ENCODE data around the gene TNRC6B.

The TNRC6B gene

DNA sequence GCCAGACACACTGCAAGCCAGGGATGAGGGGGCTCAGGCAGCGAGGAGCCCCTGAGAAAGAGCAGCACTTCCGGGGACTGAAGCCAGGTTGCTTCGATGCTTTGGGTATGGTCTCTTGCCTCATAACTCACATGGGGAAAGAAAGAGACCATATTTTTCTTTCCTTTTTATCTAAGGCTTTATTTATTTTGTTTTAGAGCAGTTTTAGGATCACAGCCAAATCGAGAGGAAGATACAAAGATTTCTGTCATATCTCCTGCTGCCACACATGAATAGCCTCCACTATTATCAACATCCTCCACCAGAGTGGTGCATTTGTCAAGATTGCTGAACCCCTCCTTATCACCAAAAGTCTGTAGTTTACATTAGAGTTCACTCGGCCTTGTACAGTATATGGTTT, 144.3 kb downstream of the TNRC6B start:
- TF ChIP-seq MYC (IDR thresholded peaks at IDR 0.05; ENCODE audit: low read depth, low read length): no peak
- TF ChIP-seq POLR2A (IDR thresholded peaks at IDR 0.05; ENCODE audit: extremely low read depth, insufficient read length): no peak
- TF ChIP-seq, protein P1, sequence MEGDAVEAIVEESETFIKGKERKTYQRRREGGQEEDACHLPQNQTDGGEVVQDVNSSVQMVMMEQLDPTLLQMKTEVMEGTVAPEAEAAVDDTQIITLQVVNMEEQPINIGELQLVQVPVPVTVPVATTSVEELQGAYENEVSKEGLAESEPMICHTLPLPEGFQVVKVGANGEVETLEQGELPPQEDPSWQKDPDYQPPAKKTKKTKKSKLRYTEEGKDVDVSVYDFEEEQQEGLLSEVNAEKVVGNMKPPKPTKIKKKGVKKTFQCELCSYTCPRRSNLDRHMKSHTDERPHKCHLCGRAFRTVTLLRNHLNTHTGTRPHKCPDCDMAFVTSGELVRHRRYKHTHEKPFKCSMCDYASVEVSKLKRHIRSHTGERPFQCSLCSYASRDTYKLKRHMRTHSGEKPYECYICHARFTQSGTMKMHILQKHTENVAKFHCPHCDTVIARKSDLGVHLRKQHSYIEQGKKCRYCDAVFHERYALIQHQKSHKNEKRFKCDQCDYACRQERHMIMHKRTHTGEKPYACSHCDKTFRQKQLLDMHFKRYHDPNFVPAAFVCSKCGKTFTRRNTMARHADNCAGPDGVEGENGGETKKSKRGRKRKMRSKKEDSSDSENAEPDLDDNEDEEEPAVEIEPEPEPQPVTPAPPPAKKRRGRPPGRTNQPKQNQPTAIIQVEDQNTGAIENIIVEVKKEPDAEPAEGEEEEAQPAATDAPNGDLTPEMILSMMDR (IDR thresholded peaks at IDR 0.05; ENCODE audit: low read depth, low read length): no peak
- TF ChIP-seq, protein P2, sequence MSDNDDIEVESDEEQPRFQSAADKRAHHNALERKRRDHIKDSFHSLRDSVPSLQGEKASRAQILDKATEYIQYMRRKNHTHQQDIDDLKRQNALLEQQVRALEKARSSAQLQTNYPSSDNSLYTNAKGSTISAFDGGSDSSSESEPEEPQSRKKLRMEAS (IDR thresholded peaks at IDR 0.05; ENCODE audit: low read depth, low read length): no peak
- H3K4me3 ChIP-seq (ENCODE audit: low read depth, low read length): no peak overlapping the region
- no peak for DNase-seq (ENCODE audit: low read depth)

DNA sequence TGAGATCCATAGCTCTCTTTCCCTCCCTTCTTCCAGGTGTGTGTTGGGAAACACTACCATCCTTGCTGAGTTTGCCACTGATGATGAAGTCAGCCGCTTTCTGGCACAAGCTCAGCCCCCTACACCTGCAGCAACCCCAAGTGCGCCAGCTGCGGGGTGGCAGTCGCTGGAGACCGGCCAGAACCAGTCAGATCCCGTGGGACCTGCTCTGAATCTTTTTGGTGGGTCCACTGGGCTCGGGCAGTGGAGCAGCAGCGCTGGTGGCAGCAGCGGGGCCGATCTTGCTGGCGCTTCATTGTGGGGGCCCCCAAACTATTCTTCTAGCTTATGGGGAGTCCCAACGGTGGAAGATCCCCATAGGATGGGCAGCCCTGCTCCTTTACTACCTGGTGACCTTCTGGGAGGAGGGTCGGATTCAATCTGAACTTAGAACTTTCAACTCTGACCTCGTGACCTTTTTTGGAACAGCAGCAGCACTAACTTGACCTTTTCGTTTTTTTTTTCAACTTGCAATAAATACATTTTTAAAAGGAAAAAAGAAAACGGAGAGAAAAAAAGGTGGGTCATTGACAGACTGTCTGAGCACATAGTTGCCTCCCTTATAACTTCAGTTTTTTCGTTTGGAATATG, 145.2 kb downstream of the TNRC6B start:
- no peak overlapping the region for H3K4me3 ChIP-seq (ENCODE audit: low read depth, low read length)
- DNase-seq (ENCODE audit: low read depth): no peak
- TF ChIP-seq POLR2A (IDR thresholded peaks at IDR 0.05; ENCODE audit: extremely low read depth, insufficient read length) (no peak), MYC (IDR thresholded peaks at IDR 0.05; ENCODE audit: low read depth, low read length) (no peak)
- TF ChIP-seq, protein P2 (IDR thresholded peaks at IDR 0.05; ENCODE audit: low read depth, low read length): no peak
- TF ChIP-seq, protein P1 (IDR thresholded peaks at IDR 0.05; ENCODE audit: low read depth, low read length): no peak

DNA sequence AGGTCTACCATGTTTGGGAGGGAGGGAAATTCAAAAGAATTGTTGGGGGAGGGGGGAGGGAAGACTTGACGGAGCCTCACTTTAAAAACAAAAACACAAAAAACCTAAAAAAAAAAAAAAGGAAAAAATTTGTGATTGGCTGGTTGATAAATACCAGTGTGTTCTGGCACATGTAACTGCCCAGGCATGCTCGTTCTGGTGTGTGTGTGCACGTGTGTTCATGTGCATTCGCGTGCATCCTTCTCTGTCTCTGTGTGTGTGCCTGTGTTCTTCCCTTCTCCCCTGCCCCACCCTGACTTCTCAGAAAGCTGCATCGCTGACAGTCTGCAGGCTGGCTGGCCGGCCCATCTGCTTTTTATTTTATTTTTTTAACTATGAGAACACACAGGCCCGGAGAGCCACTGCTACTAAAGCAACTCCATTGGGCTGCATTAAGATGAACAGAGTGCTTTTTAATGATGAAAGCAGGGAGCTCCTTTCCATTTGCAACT, 146.0 kb downstream of the TNRC6B start:
- H3K4me3 ChIP-seq (ENCODE audit: low read depth, low read length): no peak overlapping the region
- TF ChIP-seq MYC (IDR thresholded peaks at IDR 0.05; ENCODE audit: low read depth, low read length) (no peak), POLR2A (IDR thresholded peaks at IDR 0.05; ENCODE audit: extremely low read depth, insufficient read length) (no peak)
- TF ChIP-seq, protein P1 (IDR thresholded peaks at IDR 0.05; ENCODE audit: low read depth, low read length): no peak
- TF ChIP-seq, protein P2 (IDR thresholded peaks at IDR 0.05; ENCODE audit: low read depth, low read length): no peak
- DNase-seq (ENCODE audit: low read depth): no peak

DNA sequence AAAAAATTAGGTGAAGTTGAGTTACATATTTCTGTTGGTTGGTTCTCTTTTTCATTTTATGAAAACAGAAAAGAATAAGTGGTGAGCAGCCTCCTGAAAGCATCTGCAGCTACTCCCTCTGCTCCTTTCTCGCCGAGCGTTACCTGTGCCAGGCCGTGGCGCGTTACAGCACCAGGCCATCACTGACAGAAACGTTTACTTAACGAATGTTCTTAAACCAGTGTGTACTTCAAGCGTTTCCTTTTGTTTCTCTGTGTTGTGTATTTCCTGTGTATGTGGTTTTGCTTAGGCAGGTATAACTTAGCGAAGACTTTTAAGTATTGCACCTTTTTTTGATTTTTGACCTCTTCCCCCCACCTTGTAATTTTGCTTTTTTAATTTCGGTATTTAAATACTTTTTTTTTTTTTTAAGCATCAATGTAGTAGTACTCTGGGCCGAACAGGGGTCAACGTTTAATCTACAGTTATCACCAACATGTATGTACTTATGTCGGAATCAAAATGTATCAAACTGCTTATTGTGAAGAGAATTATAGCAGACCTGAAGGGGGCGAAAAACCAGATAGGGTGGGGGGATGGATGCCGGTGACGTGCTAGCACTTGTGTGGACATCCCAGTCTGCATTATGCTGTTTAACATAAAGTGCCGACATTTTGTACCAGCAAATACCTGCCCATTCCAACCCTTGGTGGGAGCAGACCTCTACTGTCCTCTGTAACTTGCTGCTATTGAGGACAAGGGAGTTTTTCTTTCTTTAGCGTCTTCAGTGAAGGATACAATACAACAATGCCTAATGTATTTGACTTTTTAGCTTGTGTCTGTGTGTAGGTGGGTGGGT, 147.0 kb downstream of the TNRC6B start:
- no peak for DNase-seq (ENCODE audit: low read depth)
- H3K4me3 ChIP-seq (ENCODE audit: low read depth, low read length): no peak overlapping the region
- TF ChIP-seq, protein P1 (IDR thresholded peaks at IDR 0.05; ENCODE audit: low read depth, low read length): no peak
- TF ChIP-seq, protein P2 (IDR thresholded peaks at IDR 0.05; ENCODE audit: low read depth, low read length): no peak
- TF ChIP-seq MYC (IDR thresholded peaks at IDR 0.05; ENCODE audit: low read depth, low read length) (no peak), POLR2A (IDR thresholded peaks at IDR 0.05; ENCODE audit: extremely low read depth, insufficient read length) (no peak)

DNA sequence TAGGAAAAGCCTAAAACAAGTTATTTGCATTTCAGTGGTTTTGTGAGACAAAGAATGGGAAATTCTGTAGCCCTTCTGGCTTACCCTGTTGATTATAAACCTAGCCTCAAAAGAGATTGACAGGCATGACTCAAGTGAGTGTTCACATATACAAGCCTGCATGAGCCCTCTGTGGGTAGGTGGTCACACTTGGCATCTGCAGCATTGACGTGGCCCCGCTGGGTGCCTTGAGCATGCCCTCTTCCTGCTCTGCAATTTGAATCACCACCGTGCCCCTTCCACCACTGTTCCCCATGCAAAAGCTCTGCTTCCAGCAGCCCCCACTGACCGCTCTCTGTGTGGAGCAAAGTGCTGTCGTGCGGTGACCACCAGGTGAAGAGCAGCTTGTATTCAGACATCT, 147.6 kb downstream of the TNRC6B start:
- no peak for DNase-seq (ENCODE audit: low read depth)
- no peak overlapping the region for H3K4me3 ChIP-seq (ENCODE audit: low read depth, low read length)
- TF ChIP-seq MYC (IDR thresholded peaks at IDR 0.05; ENCODE audit: low read depth, low read length) (no peak), POLR2A (IDR thresholded peaks at IDR 0.05; ENCODE audit: extremely low read depth, insufficient read length) (no peak)
- TF ChIP-seq, protein P2 (IDR thresholded peaks at IDR 0.05; ENCODE audit: low read depth, low read length): no peak
